Right ventricle myocardium inferior (tissue), 1 donor: ENCODE results near the gene UNC79. TPM values are rescaled to one million over a fixed set of nuclear protein-coding genes. Genes with fewer than 3 reads are reported as not detected.

Source experiments
- ATAC-seq: fragments of 200-7000 bp; cut with Tn5 transposase; one replicate; pipeline ENCODE4 v1.9.1; 2020; ENCODE audit warnings: mild to moderate bottlenecking, moderate library complexity
- DNase-seq: peaks from one replicate; pipeline ENCODE4 v3.0.0; 2021; ENCODE audit errors: missing footprints
- intact Hi-C: fragments of 100-400 bp; cut with DNase I; formaldehyde crosslinking; loops from one replicate; pipeline ENCODE4 v1.11.0; 2022
- total RNA-seq: library from RNA; stranded (reverse); fragmentation: NEBNext Ultra II Directional; extraction: Animal tissue kit (Norgen Biotek cat#: 25700); gene quantifications from one replicate; pipeline ENCODE4 v1.2.1, GENCODE V29; 2021
- donor health status: DM: no; HTN: yes; CAD: no; lungs with severe emphysema.

The UNC79 gene
- total RNA-seq, 1 donor from 2014 or later = 0.19 TPM

DNA sequence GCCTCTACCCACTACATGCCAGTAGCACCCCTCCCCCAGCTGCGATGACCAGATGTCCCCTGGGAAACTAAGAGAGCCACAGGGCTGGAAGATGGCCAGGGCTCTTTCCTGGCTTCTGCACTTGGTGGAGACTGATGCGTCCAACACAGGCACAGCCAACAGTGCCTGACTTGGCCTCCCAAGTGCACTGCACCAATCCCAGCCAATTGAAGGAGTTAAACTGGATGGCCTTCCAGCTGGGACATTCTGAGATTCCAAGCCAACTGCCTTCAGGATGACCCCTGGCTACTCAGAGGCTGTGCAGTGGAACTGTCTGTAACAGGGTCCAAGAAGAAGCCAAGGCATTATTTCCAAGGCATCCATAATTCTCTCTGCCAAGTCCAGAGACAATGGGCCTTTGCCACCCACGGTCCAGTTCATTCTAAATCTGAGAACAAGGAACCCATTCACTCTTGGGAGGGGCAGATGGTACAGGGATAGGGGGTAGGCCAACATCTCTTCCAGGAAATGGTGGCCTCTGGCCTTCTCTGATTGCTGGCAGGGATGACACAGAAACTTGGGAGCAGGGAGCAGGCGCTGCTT is 322.3 kb downstream of the UNC79 start:
- intact Hi-C loops = no loop called here
- DNase-seq (peak; percentile 77), ATAC-seq (peak; percentile 73)

DNA sequence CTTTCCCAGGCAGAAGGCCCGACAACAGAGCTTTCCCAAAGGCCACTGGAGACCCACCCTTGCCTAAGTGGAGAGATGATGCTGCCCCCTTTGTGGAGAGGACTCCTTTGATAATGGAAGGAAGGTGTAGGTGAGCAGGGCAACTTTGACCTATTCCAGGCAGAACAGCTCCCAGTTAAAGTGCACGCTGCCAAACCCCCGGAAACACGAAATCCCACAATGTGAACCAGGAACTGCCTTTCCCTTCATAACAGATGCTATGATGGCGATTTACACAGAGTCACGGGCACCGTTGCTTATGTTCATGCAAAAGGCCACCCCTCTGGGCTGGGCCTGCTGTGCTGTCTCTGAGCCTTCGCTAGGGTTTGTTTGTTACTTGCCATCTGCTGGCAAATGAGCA is 322.9 kb downstream of the UNC79 start:
- DNase-seq (peak; percentile 63), ATAC-seq (no peak)
- intact Hi-C loops = no loop called here

DNA sequence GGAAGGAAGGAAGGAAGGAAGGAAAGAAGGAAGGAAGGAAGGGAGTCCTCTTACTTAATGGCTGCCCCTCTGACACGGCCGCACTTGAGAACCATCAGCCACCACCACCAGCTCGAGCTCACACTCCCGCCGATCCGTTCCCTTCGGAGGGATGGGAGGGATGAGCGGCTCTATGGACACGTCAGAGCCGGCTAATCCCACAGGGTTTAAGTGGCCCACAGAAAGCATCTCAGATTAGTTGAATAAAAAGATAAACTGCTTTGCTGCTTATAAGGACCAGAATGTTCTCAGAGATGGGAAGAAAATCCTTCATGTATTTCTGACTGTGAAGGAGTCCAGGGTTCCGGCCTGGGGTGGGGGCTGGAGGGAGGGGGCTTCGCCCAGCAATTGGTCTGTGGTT is 326.5 kb downstream of the UNC79 start:
- peak; percentile 0 for DNase-seq
- no peak for ATAC-seq
- intact Hi-C loops = no loop called here

Other genes with a start within 250 kb of the UNC79 start
- 52.5 TPM for gene MOAP1, start 246.0 kb upstream of the UNC79 start, total RNA-seq
- 23.0 TPM for gene LYSET, start 245.6 kb upstream of the UNC79 start, total RNA-seq
- gene GON7, start 223.9 kb upstream of the UNC79 start, total RNA-seq = 15.6 TPM
- 20.5 TPM for gene UBR7, start 223.7 kb upstream of the UNC79 start, total RNA-seq
- gene BTBD7, start 97.9 kb upstream of the UNC79 start, total RNA-seq = 22.5 TPM
- 0.51 TPM for gene COX8C, start 83.8 kb upstream of the UNC79 start, total RNA-seq